Left hindlimb (tissue), 1 donor: ENCODE data around the gene ITGB1BP2.
A peak's percentile ranks its signal among the peaks of the same experiment; 100 is the strongest.
"Not testable (repeated sequence)": the region's sequence is repeated elsewhere in the genome, so short reads cannot be mapped to it uniquely, and the experiment has no call there.

Experiments
- DNase-seq: peaks from one replicate; pipeline ENCODE4 v3.0.0-alpha.2; 2018

ITGB1BP2 gene

GRCh38 chrX:71301195-71301924 is at the start of gene ITGB1BP2:
Gene ITGB1BP2, plus strand, starts transcription at chrX:71301750. Its CDS starts 57 bp downstream, at chrX:71301807.
- DNase-seq, result peak; percentile 31

- DNase-seq, result no peak
Observed at GRCh38 chrX:71252221-71252620, 49.3 kb upstream of the ITGB1BP2 start.

DNA sequence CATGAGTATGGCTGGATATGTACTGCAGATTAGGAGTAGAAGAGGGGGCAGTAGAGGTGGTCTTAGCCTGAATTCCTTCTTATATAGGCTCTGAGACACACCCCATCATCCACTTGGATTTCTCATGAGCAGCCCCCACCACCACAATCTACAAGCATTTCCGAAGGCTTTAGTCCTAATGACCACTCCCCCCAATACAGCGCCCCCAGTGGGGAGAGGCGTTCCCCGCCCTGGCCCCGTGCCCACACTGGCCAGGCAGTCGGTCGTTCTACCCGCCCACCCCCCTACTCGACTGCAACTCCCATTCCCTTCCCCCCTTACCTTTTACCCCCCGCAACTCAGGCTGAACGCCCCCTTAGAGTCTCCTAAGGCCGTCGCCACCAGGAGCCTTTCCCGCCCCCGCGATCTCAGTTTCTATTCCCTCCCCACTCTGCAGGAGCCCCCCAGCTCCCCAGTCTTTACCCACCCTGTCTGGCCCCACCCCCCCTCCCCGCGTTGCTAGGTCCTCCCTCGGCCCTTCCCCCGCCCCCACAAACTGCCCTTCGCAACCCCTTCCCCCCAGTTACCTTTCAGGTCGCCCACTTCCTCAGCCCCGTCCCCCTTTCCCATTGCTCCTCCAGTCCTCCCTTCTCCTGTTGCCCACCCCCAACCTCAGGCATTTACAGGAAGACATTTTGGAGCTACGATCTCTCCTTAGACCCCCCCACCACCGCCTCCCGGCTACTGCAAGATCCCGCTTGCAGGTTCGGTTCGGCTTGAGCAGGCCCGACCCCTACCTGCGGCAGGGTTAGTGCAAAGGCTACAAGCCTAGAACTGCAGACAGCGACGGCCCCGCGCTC is 48.1 kb upstream of the ITGB1BP2 start:
- DNase-seq, result peak; percentile 67

DNA sequence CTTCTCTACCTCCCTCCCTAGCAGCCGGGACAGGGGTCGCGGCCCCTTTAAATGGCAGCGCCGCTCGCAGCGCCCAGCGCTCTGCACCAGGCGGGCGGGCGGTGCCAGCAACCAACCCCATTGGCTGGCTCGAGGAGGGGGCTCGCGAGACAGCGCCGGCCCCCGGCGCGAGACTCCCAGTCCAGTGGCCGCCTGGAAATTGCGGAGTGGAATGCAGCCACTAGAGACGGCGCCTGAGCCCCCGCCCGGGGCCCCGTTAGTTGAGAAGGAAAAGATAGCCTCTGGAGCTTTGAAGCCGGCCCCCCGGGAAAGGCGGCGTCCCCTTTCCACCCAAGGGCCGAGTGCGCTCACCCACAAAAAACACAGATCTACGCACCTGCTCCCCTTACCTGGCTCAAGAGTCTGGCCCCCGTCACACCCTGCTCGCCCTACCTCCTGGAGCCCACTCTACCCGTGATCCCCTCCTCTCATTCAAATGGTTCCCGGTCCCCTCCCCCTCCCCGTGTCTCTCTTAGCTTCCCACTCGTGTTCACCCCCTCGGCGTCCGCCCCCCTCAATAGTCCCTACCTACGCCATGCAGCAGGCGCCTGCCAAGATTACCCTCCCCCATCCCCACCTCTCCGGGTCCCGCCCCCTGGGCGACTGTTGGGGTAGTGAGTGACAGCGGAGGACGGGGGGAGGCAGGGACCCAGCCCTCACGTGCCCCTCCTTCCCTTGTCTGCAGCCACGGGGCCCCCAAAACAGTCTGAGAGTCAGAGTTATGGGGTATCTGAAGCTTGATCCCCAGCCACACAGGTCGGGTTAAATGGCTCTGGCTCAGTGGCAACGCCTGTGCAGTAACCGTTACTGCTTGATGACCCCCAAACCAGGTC is 47.2 kb upstream of the ITGB1BP2 start, which contains the start of gene ZMYM3:
Gene ZMYM3 (minus strand): TSS at position 49 of the 872 bp plus-strand sequence. CDS start 885 bp downstream, outside the sequence.
- DNase-seq, result peak; percentile 91

GRCh38 chrX:71256051-71256450 is 45.5 kb upstream of the ITGB1BP2 start:
- no peak for DNase-seq

DNA sequence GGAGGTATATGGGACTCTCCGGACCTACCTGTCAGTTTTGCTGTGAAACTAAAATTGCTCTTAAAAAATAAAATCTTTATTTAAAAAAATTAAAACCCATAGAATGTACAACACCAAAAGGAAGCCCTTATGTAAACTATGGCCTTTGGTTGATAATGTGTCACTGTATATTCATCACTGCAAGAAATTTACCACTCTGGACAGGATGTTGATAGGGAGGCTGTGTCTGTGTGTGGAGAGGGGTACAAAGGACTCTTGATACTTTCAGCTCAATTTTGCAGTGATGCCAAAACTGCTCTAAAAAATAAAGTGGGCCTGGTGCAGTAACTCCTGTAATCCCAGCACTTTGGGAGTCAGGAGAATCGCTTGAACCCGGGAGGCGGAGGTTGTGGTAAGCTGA is 44.7 kb upstream of the ITGB1BP2 start:
- no peak for DNase-seq

DNA sequence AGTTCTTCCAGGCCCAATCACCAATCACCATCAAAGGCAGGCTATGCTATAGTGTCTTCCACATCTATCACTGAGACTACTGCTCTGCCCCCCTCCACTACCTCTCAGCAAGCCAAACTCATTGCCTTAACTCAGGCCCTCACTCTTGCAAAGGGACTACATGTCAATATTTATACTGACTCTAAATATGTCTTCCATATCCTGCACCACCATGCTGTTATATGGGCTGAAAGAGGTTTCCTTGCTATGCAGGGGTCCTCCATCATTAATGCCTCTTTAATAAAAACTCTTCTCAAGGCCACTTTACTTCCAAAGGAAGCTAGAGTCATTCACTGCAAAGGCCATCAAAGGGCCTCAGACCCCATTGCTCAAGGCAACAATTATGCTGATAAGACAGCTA is 32.9 kb upstream of the ITGB1BP2 start:
- DNase-seq, result not testable (repeated sequence)

DNA sequence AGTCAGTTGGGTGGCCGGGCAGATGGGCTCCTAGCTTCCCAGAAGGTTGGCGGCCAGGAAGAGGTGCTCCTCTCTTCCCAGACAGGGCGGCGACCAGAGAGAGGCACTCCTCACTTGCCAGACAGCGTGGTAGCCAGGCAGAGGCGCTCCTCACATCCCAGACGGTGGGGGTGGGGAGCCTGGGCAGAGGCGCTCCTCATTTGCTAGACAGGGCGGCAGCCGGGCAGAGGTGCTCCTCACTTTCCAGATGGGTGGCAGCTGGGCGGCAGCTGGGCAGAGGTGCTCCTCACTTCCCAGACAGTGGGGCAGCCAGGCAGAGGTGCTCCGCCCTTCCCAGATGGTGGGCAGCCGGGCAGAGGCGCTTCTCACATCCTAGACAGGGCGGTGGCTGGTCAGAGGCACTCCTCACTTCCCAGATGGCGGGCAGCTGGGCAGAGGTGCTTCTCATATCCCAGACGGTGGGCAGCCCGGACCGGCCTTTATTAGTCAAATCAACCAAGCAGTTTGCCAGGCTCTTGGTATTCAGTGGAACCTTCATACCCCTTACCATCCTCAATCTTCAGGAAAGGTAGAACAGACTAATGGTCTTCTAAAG is 31.7 kb upstream of the ITGB1BP2 start:
- DNase-seq, result no peak

- not testable (repeated sequence) for DNase-seq
Observed at GRCh38 chrX:71272313-71272712, 29.2 kb upstream of the ITGB1BP2 start.

DNA sequence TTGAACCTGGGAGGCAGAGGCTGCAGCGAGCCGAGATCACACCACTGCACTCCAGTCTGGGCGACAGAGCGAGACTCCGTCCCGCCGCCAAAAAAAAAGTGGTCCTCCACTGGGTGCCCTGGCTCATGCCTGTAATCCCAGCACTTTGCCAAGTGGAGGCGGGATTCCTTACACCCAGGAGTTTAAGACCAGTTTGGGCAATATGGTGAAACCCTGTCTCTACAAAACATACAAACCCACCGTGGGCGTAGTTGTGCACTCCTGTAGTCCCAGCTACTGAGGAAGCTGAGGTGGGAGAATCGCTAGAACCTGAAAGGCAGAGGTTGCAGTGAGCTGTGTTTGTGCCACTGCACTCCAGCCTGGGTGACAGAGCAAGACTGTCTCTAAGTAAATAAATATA is 20.2 kb upstream of the ITGB1BP2 start:
- not testable (repeated sequence) for DNase-seq

- DNase-seq, result peak; percentile 92
Observed at GRCh38 chrX:71282514-71283402, 18.8 kb upstream of the ITGB1BP2 start.

DNA sequence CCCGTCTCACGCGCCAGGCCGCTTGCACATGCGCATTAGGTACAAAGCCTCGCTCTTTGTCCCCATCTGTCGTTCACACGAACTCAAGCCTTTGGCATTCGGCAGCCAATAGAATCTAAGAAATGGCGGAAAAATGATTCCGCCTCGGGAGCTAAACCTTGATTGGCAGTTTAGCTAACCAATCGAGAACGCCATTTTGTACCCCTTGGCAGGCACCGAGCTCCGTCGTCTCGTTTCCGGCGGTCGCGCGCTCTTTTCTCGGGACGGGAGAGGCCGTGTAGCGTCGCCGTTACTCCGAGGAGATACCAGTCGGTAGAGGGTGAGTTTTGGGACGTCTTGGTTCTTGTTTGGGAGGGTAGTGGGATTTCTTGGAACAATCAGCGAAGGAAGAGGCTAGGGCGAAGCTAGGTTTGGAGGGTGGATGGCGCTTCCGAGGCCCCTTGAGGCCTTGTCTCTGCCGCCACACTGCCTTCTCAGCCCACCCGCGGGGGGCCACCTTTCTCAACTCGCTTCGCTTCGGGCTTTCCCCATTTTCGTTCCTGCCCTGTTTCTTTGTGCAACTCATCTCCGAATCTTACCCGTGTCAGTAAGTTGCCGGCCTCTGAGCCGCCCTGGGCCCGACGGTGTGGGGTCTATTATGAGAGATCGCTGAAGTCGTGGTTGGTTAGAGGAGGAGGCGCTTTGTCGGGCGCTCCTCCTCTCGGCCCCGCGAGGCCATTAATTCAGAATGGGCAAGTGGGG is 18.0 kb upstream of the ITGB1BP2 start, which contains the start of gene NONO:
Gene NONO (plus strand): TSS at position 233 of the 741 bp plus-strand sequence. CDS start 7,003 bp downstream, outside the sequence.
- DNase-seq, result no peak

- no peak for DNase-seq
Observed at GRCh38 chrX:71285929-71286328, 15.6 kb upstream of the ITGB1BP2 start.

DNA sequence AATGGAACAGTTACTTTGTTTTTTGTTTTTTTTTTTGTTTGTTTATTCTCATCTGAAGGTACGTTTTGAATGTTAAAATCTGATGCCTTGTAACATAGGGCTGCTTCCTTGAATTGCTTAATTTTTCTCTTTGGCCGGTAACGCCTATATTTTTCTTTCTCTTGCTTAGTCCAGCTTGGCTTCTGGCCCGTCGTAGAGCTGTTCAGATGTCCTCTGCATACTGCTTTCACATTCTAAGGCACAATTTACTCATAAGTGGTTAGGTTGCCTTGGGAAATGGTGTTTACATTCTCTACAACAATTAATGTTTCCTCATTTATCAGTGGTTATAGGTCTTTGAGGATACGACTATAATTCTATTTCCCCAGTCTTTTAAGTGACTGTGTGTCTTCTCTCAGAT is 10.2 kb upstream of the ITGB1BP2 start:
- DNase-seq, result no peak

DNA sequence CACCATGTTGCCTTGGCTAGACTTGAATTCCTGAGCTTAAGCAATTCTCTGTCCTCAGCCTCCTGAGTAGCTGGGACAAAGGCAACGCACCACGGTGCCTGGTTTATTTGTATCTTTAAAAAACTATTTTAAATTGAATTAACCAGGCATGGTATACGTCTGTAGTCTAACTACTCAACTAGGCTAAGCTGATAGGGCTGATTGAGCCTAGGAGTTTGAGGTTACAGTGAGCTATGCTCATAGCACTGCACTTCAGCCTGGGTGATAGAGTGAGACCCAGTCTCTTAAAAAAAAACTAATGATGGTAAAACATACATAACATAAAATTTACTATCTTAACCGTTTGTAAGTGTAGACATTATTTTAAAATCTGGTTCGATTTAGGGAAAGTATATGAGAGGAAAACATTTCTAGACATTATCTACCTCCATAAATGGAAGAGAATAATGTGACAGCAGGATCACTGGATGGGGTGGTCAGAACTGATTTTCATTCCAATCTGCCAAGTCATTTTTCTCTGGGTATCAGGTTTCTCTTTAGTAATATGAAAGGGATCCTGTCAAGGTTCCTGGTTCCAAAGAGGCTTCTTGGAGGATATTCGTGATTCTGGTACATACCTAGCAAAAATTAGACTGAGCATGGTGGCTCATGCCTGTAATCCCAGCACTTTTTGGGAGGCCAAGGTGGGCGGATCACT is 8.7 kb upstream of the ITGB1BP2 start:
- no peak for DNase-seq

DNA sequence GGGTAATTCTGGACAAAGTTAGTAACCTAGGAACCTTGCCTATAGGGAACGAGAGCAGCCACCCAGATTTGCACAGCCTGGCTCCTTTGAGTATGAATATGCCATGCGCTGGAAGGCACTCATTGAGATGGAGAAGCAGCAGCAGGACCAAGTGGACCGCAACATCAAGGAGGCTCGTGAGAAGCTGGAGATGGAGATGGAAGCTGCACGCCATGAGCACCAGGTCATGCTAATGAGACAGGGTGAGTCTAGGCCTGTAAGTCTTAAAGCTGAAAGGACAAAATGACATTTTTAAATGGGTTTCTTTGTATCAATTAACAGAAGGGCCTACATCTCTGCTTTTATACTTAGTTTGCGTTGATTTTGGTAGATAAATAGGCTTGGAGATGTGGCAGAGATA is 4.7 kb upstream of the ITGB1BP2 start:
- DNase-seq, result no peak

GRCh38 chrX:71298119-71298518 is 3.4 kb upstream of the ITGB1BP2 start:
- DNase-seq, result no peak

DNA sequence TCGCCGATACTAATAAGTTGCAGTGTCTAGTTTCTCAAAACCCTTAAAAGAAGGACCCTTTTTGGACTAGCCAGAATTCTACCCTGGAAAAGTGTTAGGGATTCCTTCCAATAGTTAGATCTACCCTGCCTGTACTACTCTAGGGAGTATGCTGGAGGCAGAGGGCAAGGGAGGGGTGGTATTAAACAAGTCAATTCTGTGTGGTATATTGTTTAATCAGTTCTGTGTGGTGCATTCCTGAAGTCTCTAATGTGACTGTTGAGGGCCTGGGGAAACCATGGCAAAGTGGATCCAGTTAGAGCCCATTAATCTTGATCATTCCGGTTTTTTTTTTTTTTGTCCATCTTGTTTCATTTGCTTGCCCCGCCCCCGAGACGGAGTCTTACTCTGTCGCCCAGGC is 1.5 kb upstream of the ITGB1BP2 start:
- not testable (repeated sequence) for DNase-seq

DNA sequence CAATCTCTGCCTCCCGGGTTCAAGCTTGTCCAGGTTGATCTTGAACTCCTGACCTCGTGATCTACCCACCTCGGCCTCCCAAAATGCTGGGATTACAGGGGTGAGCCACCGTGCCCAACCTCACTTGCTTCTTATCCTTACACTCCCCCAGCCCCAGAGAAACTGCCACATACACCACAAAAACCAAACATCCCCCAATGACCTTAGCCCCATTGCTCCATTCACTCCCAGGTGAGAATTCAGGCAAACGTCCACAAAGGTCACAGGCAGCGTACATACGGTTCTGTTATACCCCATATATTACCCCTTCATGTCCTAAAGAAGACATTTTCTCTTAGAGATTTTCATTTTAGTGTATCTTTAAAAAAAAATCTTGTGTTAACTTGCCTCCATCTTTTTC is 1.1 kb upstream of the ITGB1BP2 start:
- not testable (repeated sequence) for DNase-seq
